GM21529 (cell line): Measurements from ENCODE around the gene DCUN1D4.
A peak's percentile ranks its signal among the peaks of the same experiment; 100 is the strongest.
"Not testable (repeated sequence)": the region's sequence is repeated elsewhere in the genome, so short reads cannot be mapped to it uniquely, and the experiment has no call there.

ENCODE experiments used
- ATAC-seq: cut with Tn5 transposase; IDR thresholded peaks from one replicate; pipeline ENCODE4 v1.9.1; 2021; ENCODE audit not compliant: unreplicated experiment

Gene DCUN1D4

GRCh38 chr4:51893402-51893801 lies 50.4 kb downstream of the DCUN1D4 start:
- not testable (repeated sequence) for ATAC-seq

DNA sequence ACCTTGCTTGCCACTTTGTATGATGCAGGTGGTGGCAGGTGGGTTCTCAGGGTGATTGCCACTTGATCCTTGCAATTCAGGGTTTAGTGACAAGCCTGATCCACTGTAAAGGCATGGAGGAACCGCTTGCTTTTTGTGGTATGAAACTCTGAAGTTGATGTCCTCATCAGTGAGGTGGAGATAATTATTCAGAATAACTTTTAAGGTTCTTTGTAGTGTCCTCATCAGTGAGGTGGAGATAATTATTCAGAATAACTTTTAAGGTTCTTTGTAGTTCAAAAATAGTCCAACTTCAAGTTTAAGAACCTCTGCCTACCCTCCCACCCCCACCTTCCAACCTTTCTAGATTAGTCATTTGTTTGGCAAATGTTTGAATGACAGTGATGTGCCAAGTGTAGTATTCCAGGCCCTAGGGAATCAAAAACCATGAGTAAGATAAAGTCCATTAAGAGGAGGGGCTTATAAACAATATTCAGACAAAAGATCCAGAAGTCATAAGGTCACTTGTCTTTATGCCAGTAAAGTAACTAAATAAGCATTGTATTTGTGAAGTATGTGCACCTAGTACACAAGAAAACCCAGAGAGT lies 51.2 kb downstream of the DCUN1D4 start:
- ATAC-seq, result no peak

GRCh38 chr4:51895158-51895557 lies 52.2 kb downstream of the DCUN1D4 start:
- peak; percentile 53 for ATAC-seq

- peak; percentile 98 for ATAC-seq
Measured at GRCh38 chr4:51895816-51896408, 53.0 kb downstream of the DCUN1D4 start.

DNA sequence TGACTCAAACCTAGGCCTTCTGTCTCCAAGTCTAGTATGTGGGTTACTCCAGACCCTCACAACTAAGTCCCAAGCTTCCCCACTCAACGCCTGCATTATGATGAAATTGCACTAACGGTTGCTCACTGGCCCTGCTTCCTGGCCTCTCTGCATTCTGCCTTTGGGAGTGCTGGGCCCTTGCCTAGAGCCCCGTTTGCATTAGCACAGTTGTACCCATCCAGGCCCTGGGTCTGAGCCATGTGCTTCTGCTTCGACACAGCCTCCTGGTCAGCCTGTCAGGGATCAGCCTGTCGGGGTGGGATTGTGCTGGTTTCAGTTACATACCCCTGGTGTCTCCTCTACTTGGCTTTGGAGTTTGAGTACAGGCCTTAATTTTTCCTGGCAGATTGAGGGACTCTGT lies 58.4 kb downstream of the DCUN1D4 start:
- ATAC-seq, result no peak

GRCh38 chr4:51906167-51906958 lies 63.4 kb downstream of the DCUN1D4 start:
- ATAC-seq, result peak; percentile 98

DNA sequence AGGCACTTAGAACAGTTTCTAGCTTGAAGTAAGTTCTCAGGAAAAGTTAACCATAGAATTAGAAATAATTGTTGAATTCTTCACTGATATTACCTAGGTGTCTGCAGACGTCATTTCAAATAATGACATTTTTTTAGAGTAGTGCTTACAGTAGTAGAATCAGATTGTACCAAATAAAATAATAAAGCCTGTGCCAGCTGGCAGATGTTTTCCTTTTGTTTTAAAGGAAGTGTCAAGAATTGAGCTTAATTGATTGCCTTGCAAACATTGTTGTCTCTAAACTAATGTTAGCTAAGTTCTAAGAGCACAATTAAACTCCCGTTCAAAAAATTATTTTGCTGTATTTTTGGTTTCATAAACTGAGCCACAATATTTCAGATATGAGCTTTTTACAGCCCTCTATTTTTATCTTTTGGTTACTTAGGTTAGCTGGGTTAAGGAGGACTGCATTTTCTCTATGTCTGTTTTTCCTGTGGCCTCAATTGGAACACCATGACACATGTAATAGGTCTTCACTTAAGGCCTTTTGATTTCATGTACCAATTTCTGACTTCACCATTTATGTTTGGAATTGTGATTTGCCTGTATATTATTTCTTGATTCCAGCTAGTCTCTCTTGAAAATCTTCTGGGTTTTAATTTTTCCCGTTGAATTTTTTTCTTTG lies 64.2 kb downstream of the DCUN1D4 start:
- no peak for ATAC-seq

DNA sequence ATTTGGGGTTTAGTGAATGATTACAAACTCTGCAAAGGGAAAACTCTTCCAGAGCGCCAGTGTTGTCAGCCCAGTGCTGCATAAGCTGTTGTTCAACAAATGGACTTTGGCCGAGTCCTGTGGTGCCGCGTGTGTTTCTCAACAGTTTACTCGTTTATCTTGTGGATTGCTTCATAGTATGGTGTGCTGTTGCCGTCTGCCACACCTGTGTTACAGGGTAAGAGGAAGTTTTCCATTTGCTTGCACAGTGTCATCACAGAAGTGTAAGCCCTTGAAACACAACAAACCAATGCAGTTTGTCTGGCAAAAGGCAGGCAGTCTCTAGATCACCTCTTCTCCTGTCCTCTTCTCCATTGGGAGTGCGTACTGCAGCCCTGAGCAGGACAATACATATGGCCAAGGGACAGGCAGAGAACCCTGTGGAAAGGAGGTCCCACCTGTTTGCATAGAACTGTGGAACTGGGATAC lies 66.3 kb downstream of the DCUN1D4 start:
- ATAC-seq, result no peak

- ATAC-seq, result no peak
Measured at GRCh38 chr4:51918251-51918650, 75.3 kb downstream of the DCUN1D4 start.

- ATAC-seq, result no peak
Measured at GRCh38 chr4:51923343-51923742, 80.4 kb downstream of the DCUN1D4 start.

DNA sequence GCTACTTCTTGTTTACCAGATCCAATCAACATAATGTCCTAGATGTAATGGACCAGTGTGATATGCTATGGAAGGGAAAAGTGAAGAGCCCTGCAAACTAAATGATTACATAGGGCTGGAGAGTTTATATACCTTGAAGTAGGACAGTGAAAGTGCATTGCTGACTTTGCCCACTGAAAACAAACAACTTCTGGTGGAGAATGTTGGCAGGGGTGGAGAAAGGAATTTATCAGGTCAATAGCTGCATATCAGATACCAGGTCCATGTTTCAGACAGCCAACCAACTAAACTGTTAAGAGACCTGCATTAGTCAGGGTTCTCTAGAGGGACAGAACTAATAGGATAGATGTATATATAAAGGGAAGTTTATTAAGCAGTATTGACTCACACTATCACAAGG lies 82.4 kb downstream of the DCUN1D4 start:
- ATAC-seq, result no peak

- ATAC-seq, result no peak
Measured at GRCh38 chr4:51930557-51930956, 87.6 kb downstream of the DCUN1D4 start.

GRCh38 chr4:51931461-51931860 lies 88.5 kb downstream of the DCUN1D4 start:
- no peak for ATAC-seq

DNA sequence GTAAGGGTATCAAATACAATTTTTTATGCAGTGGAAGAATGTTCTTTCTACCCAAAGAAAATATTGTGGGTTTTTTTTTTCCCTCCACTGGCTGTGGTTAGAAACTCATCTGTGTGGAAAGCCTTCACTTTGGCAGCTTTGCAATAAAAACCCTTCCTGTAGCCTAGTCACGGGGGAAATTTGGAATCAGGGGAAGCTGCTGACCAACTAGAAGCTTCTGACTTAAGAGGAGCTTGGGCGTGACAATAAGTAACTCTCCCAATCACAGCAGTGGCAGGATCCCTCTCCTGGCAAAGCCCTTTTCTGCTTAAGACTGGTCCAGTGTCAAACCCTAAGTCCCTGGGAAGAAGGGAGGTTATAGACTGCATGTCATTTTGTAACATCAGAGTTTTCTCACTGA lies 89.3 kb downstream of the DCUN1D4 start:
- no peak for ATAC-seq

- no peak for ATAC-seq
Measured at GRCh38 chr4:51932684-51933083, 89.7 kb downstream of the DCUN1D4 start.

DNA sequence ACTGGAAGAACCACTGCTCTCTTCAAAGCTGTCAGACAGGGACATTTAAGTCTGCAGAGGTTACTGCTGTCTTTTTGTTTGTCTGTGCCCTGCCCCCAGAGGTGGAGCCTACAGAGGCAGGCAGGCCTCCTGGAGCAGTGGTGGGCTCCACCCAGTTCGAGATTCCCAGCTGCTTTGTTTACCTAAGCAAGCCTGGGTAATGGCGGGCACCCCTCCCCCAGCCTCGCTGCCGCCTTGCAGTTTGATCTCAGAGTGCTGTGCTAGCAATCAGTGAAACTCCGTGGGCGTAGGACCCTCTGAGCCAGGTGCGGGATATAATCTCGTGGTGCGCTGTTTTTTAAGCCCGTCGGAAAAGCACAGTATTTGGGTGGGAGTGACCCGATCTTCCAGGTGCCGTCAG lies 97.5 kb downstream of the DCUN1D4 start:
- ATAC-seq, result not testable (repeated sequence)

DNA sequence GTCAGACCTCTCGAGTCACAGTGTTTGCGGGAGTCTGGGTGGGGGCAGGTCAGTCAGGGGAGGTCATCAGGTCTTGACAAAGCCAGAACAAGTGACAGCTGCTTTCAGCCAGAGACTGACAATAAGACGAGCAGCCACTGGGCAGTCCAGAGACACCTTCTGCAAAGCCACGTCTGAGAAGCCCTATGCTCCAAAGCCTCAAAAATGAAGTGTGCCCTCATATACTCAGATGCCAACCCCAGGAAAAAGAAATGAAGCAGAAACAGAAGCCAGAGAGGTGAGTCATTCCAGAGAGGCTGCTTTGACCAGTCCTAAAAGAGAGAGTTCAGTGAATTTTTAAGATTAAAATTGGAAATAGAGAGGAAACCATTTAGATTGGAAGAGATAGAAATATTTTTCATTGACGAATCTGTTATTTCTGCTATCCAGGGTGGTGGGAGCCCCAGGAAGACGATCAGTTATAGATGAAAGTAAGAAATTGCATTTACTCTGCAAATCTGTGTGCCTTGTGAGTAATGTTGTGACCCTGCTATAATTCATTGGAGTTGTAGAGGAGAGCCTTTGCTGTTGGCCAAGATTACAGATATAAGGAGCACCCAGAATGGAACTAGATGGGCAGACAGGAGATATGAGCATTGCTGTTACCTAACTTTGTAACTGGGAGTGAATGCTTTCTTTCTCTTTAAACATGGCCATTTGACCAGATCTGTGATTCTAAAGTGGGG lies 99.3 kb downstream of the DCUN1D4 start:
- ATAC-seq, result no peak

DNA sequence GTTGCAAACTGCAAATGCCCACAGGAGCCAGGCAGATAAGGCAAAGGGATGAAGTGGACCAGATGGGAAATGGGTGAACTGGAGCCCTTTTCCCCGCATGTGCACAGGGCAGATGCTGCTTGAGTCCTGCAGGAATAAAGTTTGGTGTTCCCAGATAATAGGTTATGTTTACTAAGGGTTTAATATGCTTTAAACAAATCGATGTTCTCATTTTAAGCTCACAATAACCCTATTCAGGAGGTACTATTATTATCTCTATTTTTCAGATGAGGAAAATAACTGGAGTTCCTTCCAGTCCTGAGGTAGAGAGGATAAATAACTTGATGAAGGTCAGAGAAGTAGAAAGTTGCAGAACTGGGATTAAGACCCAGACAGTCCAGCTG lies 99.9 kb downstream of the DCUN1D4 start:
- ATAC-seq, result no peak

GRCh38 chr4:51943221-51943620 lies 100.3 kb downstream of the DCUN1D4 start:
- ATAC-seq, result no peak

- no peak for ATAC-seq
Measured at GRCh38 chr4:51958199-51958968, 115.4 kb downstream of the DCUN1D4 start.
